HPDE6-E6E7 (cell line): ENCODE measurements around the gene ABHD15.

Experiments used
- DNase-seq: peaks from one replicate; pipeline ENCODE4 v3.0.0; 2011; ENCODE audit warnings: missing footprints; ENCODE audit errors: extremely low spot score

The ABHD15 gene

GRCh38 chr17:29595107-29595942, 28.5 kb upstream of the ABHD15 start:
- DNase-seq, result no peak

GRCh38 chr17:29594519-29595090, 27.8 kb upstream of the ABHD15 start:
- DNase-seq, result no peak

GRCh38 chr17:29593591-29594518, 27.0 kb upstream of the ABHD15 start:
- no peak for DNase-seq

- DNase-seq, result no peak
Measured at GRCh38 chr17:29592850-29593551, 26.2 kb upstream of the ABHD15 start, which contains the start of gene ANKRD13B. Gene ANKRD13B, plus strand, starts transcription at chr17:29593132. Its CDS starts 490 bp downstream, at chr17:29593622.

GRCh38 chr17:29591737-29592608, 25.1 kb upstream of the ABHD15 start:
- no peak for DNase-seq

- DNase-seq, result no peak
Measured at GRCh38 chr17:29591146-29591736, 24.4 kb upstream of the ABHD15 start.

GRCh38 chr17:29590411-29591145, 23.7 kb upstream of the ABHD15 start:
- DNase-seq, result no peak

GRCh38 chr17:29589524-29590410, 22.9 kb upstream of the ABHD15 start, which contains the start of gene GIT1:
Gene GIT1, minus strand, starts transcription at chr17:29589648. Its CDS starts 270 bp downstream, at chr17:29589378.
- peak; percentile 86 for DNase-seq

GRCh38 chr17:29588562-29589411, 21.9 kb upstream of the ABHD15 start:
- DNase-seq, result no peak

GRCh38 chr17:29588017-29588561, 21.3 kb upstream of the ABHD15 start:
- no peak for DNase-seq

- DNase-seq, result no peak
Measured at GRCh38 chr17:29587591-29587990, 20.8 kb upstream of the ABHD15 start.

- no peak for DNase-seq
Measured at GRCh38 chr17:29586676-29587469, 20.0 kb upstream of the ABHD15 start.

GRCh38 chr17:29585080-29585751, 18.4 kb upstream of the ABHD15 start:
- no peak for DNase-seq

- DNase-seq, result no peak
Measured at GRCh38 chr17:29584452-29585079, 17.7 kb upstream of the ABHD15 start.
